ENCODE measurements around the gene SCAMP3.
A peak's percentile ranks its signal among the peaks of the same experiment; 100 is the strongest.
"Not testable (repeated sequence)": the region's sequence is repeated elsewhere in the genome, so short reads cannot be mapped to it uniquely, and the experiment has no call there.

Gene SCAMP3

DNA sequence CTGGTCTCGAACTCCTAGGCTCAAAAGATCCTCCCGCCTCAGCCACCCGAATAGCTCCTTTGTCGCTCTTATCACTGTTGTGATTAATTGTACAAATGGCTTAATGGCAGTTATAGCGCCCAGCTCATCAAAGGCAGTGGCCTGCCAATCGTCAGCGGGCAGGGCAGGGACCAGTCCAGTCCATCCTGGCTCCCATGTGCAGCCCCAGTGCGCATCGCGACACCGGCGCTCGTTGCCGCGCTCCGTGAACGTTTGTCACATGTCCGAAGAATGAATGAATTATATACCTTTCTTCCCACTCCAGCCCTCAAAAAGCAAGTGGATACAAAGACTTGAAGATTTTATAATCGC lies 35.3 kb downstream of the SCAMP3 start:
- peak; percentile 41 to 65 for DNase-seq

DNA sequence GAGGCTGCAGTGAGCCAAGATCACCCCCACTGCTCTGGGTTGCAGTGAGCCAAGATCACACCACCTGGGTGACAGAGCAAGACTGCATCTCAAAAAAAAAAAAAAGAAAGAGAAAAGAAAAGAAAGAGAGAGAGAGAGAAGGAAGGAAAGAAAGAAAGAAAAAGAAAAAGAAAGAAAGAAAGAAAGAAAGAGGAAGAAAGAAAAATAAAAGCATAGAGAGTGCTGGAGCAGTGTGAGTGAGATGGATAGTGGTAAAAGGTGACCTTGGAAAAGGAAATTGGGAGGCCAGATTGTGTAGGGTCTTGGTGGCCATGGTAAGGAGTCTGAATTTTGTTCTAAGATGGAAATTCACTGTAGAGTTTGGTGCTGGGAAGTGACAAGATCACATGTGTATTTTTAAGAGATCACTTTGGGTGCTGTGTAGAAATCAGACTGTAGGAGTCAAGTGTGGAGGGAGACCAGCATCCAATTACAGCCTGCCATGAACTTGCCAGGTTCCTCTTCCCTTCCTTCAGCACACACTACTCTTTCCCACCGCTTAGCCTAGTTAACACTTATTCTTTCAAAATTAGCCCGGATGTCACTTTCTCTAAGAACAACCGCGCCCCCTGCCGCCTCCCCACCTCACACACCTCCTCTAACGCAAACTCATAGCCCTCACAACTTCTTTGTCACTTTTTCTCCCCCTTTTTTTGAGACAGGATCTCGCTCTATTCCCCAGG lies 35.8 kb downstream of the SCAMP3 start:
- DNase-seq = peak; percentile 71 to 72

DNA sequence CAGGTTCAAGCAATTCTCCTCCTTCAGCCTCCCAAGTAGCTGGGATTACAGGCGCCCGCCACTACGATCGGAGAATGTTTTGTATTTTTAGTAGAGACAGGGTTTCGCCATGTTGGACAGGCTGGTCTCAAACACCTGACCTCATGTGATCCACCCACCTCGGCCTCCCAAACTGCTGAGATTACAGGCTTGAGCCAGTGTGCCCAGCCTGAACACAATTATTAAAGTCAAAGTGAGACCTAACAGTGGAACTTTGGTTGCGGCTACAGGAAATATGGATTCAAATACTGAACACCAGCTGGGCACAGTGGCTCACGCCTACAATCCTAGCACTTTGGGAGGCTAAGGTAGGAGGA lies 36.8 kb downstream of the SCAMP3 start:
- DNase-seq = not testable (repeated sequence)

DNA sequence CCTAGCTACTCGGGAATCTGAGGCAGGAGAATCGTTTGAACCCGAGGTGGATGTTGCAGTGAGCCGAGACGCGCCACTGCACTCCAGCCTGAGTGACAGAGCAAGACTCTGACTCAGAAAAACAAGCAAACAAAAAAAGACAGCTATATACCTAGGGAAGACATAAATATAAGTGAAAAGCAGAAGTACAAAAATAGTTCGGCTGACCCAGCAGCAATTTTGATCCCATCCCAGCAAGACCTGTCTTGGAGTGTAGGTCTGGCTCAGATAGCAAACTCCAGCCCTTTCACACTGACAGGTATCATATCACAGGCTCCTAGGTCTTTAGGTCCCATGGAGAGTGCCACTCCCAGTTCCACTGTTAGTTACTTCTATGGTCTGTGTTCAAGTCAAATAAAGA lies 39.1 kb downstream of the SCAMP3 start:
- DNase-seq = no peak

DNA sequence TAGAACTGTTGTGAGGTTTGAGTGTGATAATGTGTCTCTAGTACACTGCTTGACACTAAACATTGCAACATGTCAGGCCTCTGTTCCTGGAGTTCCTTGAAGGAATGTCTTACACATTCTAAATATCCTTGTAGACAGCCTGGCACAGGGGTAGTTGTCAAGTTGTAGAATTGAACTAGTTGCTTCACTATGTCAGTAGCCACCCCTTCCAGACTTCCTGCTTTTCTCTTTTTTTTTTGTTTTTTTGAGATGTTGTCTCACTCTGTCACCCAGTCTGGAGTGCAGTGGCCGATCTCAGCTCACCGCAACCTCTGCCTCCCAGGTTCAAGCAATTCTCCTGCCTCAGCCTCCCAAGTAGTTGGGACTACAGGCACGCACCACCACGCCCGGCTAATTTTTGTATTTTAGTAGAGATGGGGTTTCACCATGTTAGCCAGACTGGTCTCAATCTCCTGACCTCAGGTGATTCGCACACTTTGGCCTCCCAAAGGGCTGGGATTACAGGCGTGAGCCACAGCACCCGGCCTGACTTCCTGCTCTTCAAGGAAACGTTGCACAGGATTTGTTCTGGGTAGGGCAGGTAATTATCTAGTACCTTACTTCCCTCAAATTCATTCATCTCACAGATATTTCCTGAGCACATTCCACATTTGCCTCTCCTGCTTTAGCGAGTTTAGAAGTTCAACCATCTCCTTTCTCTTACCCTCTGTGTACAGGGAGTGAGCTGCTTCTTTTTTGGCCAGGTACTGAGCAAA lies 41.8 kb downstream of the SCAMP3 start:
- DNase-seq = not testable (repeated sequence)

DNA sequence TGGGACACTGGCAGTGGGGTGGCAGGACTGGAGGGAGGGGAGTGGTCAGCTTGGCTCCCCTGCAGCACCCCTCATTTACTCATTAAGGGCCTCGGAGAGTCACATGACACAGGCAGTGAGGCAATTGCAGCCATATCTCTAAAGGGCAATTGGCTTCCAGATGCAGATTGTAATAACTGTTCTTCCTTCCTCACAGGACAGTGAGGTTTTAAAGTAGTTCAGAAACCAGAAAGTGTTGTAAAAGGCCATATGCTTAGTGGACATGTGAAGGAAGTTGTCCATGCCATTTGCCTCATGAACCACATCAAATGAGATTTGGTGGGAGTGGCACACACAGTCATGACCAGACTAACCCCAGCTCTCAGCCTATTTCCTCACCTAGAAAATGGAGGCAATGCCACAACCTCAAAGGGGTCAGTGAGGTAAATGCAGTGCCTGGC lies 42.5 kb downstream of the SCAMP3 start:
- no peak for DNase-seq

DNA sequence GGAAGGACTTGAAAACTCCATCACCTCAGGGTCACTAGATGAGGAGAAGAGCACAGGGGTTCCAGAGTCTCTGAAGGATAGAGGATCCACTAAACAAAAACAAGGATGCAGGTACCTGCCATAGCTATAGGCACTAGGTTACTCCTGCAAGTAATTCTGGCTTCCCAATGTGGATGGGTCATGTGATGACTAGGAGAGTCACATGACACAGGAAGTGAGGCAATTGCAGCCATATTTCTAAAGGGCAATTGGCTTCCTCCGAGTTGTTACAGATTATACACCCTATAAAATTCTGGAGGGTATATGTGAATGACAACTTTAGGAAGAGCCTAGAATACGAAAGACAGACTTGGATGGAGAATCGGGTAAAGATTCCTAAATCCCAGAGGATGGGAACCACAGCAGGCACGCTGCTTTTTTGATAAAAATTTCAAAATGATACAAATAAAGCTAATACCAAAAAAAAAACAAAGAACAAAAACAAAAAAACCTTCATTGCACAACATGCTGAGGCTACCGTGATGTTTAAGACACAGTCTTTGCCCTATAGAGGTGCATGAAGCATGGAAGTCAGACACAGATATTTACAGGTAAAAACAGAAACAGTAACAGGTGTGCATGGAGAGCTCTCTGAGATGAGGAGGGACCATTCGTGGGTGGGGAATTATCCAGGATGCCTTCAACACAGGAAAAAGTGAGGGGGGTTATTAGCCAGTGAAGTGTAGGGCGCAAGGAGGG lies 43.1 kb downstream of the SCAMP3 start:
- peak; percentile 25 to 65 for DNase-seq

DNA sequence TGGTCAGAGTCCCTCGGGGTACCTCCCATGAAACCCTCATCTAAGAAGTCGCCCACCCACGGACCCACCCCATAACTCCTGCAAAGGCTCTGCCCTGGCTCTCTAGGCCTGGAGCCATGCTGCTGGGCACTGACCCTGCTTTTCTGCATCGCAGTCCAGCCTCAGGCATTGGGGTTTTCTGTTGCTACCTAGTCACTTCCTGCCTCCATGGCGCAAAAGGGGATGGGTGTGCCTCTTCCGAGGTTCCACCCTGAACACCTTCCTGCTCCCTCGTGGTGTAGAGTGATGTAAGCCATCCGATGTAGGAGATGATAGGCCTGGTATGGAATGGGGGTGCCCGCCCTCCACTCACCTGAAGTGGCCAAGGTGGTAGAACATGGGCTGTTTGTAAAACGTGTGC lies 47.5 kb downstream of the SCAMP3 start:
- DNase-seq = not testable (repeated sequence)

DNA sequence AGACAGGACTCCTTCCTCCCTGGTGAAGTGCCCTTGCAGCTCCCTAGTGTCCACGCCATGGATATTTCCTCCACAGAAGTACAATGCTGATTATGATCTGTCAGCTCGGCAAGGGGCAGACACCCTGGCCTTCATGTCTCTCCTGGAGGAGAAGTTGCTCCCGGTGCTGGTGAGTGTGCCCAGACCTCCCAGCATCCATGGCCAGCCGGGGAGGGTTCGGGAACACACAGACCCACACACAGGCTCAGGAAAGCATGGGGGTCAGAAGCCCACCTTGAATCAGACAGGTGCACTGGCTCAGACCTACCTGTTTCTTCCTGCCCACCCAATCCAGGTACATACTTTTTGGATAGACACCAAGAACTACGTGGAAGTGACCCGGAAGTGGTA lies 50.1 kb downstream of the SCAMP3 start:
- not testable (repeated sequence) for DNase-seq

DNA sequence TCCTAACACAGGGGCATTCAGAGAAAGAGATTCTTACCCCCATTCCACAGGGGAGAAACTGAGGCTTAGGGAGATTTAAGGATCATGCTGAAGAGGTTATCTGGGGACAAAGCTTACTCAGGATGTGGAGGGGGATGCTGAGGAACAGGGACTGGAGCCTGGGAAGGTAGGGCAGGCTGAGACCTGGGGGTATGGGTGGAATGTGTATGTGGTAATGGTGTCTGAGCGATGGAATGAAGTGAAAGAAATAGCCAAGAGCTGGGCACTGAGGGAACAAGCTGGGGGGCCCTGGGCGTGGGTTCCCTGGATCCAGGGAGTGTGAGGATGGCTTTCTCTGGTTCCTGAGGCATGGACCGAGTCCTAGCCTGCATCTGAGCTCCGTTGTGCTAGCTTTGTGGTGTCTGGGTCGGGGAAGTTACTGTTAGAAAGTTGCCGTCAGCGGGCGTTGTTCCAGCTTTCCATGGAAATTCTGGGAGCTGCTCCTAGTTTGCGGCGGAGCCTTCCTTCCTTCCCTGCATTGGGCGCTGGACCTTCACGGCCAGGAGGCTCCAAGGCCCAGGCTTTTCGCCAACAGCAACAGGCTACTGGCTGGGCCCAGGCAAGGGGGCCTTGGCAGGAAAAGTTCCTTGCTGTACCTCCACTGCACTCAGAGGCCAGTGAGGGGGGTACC lies 50.6 kb downstream of the SCAMP3 start:
- DNase-seq = not testable (repeated sequence)

DNA sequence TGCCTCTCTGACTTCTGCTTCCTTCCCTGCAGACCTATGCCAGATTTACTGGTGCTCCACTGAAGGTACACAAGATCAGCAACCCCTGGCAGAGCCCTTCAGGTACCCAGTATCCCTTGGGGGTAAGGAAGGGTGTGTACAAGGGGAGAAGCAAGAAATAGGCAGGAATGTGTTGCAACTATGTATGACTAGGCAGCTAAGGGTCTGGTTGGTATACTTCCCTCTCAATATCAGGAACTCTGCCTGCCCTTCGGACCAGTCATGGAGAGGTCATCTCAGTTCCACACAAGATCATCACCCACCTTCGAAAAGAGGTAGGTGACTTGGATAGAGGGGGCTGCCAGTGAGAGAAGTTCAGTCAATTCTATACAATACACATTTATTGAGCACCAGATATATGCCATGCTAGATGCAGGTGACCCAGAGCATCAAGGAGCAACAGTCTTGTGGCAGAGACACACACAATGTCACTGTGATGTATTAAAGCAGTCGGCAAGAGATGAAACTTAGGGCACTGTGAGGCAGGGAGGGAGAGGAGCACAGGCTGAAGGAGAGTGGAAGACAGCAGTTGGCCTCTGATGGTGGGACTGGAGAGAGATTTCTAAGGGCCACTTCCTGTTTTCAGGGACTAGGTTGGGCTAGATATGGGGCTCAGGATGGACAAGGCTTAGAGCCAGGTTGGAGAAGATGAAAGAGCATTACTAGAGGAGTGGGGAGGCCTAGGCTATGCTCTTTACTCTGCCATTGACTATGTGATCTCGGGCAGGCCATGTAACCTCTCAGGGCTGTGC lies 51.7 kb downstream of the SCAMP3 start:
- DNase-seq = no peak

DNA sequence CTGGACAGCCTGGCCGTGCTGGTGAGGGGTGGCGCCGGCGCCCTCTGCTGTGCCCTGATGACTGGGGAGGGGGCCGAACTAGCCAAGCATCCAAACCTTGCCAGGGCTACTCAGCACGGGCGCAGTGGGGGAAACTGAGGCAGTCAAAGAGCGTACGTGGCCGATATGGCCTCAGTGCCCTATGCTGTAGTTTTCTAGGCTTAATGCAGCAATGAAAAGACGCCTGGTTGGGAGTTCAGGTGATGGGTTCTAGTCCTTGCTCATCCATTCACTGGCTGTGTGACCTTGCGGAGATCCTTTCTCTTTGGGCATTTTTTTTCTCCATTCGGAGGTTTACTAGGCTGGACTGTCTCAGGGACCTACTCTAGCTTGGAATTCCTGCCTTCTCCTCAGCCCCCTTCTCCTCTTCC lies 52.8 kb downstream of the SCAMP3 start:
- DNase-seq = no peak

DNA sequence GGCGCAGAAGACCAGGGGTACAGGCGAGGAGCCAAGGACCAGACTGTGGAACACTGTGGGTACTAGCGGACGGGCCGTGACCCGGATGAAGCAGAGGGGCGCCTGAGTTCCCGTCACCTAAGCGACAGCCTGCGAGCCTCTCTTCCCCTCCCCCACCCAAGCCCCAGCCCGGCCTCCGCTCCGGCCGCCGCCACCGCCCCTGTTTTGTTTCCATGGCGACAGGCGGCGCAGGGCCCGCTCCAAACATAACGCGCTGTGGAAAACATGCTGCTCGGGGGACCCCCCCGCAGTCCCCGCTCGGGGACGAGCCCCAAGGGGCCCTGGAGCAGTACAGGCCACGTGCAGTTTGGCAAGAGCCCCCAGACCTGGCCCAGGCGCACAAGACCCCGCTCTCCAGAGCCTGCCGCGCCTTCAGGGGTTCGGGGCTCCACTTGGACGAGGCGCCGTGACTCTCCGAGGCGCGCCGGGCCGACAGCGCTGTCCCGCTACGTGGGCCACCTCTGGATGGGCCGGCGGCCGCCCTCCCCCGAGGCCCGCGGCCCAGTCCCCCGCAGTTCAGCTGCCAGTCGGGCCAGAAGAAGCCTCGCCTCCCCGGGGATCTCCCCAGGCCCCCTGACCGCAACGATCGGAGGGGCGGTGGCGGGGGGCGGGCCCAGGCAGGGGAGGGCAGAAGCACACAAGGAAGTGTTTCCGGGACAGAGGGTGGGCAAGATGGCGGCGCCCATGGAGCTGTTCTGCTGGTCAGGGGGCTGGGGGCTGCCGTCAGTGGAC lies 53.4 kb downstream of the SCAMP3 start, which contains the start of gene MTX1:
Gene MTX1, plus strand, starts transcription at position 155 of the 771 bp plus-strand sequence. Its CDS starts 110 bp downstream, at position 265.
- peak; percentile 74 to 86 for DNase-seq

DNA sequence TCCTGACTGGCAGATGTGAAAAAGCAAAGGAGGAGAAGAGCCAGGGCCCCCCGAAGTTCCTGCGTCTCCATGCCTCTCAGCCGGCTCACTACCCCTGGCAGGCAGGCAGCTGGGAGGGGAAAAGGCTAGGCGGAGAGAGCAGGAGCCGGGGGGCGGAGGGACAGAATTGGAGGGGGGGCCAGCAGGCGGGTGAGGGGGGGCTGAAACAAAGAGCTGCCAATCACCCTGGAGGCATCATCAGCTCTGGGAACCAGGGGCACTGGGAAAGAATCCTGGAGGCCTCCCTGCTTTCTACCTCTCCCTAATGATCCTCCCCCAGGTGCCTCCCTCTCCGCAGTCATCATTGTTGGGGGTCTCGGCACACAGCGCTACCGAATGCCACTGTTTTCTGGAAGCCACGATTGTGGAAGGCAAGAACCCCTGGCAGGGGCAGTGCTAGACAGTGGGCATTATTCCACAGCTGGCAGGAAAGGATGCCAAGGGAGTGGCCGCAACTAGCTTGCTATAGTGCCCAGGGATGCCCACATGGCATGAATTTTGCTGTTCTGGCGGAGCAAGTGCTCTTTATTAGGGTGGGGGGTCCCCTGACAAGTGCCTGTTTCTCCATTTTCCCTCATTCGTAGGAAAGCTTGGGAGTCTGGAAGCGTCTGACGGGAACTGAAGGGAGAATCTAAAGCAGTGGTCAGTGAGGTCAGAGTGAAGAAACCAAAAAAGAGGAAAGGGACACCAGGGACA lies 54.2 kb downstream of the SCAMP3 start, which contains the start of gene THBS3:
Gene THBS3, minus strand, starts transcription at position 92 of the 735 bp plus-strand sequence. Its CDS starts 21 bp downstream, at position 71.
- DNase-seq = peak; percentile 68 to 75

DNA sequence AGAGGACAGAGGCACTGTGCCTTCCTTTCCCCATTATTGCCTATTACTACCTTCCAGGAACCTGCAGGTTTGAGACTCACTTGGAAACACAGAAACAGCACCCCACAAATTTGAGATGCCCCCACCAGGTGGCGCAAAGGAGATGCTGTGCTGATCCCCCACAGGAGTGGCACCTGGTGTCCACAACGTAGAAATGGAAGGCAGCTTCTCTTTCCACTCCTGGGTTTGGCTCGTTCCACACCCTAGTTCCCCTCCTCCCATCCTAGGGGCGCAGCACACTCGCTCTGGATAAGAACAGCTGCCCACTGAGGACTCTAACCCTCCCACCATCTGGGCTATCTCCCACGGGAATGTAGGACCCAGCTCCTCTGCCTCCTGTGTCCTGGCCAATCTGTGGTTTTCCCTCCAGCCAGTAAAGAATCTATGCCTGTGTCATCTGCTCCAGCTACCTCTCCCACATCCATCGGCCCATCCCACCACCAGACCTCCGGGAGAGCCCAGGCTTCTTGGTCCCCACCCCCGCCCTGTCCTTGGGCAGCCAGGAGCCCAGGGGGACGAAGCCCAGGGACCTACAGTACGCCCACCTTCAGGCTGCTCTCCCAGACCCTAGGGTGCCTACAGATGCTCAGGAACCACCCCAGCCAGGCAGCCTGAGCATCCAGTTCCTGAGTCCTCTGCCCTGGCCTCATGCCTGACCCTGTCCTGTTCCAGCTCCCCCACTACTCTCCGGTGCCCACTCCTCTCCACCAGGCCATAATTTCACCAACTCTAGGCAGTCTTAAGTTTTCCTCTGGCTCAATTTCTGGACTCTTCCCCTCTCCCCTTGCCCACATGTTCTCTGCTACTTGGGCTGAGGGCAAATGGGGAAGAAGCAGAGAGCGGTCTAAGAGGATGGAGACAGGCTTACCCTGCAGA lies 55.0 kb downstream of the SCAMP3 start:
- DNase-seq = peak; percentile 76 to 78

Measured in NCI-H446 (cell line).